IMR-90 (cell line): Measurements from ENCODE around the gene ETNK1.

Experiments used
- MXI1 ChIP-seq: IDR thresholded peaks from 2 replicates; pipeline ENCODE4 v1.6.1; 2012; ENCODE audit warnings: low read depth, mild to moderate bottlenecking, low read length, moderate library complexity, borderline replicate concordance
- NFE2L2 ChIP-seq: fragments of 150-350 bp; IDR thresholded peaks from 2 replicates; pipeline ENCODE4 v1.6.1; 2016; ENCODE audit warnings: low read depth, mild to moderate bottlenecking, low read length
- POLR2A ChIP-seq: IDR thresholded peaks from 2 replicates; pipeline ENCODE4 v1.6.1; 2012; ENCODE audit warnings: mild to moderate bottlenecking, low read depth, low read length
- RAD21 ChIP-seq: IDR thresholded peaks from 2 replicates; pipeline ENCODE4 v1.6.1; 2012; ENCODE audit warnings: low read length, improper control_type of control experiment
- RCOR1 ChIP-seq: IDR thresholded peaks from 2 replicates; pipeline ENCODE4 v1.6.1; 2012; ENCODE audit warnings: mild to moderate bottlenecking, low read length, improper control_type of control experiment; ENCODE audit not compliant: insufficient replicate concordance
- RFX5 ChIP-seq: IDR thresholded peaks from 2 replicates; pipeline ENCODE4 v1.8.0; 2012; ENCODE audit warnings: low read depth, mild to moderate bottlenecking, low read length, moderate library complexity
- SMC3 ChIP-seq: fragments of 150-350 bp; IDR thresholded peaks from 2 replicates; pipeline ENCODE4 v1.6.1; 2016; ENCODE audit warnings: low read depth, mild to moderate bottlenecking, antibody characterized with exemption, low read length, moderate library complexity
- TF ChIP-seq, protein P1 (sequence below): conservative IDR thresholded peaks from 2 replicates; pipeline ENCODE4 v1.5.1; 2012; ENCODE audit warnings: mild to moderate bottlenecking, low read depth, low read length, improper control_type of control experiment
- TF ChIP-seq, protein P2 (sequence below): fragments of 150-350 bp; IDR thresholded peaks from 2 replicates; pipeline ENCODE4 v1.6.1; 2017; ENCODE audit warnings: mild to moderate bottlenecking, antibody characterized with exemption, low read length, low read depth

GRCh38 chr12:22609501-22609900 lies 15.5 kb upstream of the ETNK1 start:
- TF ChIP-seq NFE2L2 (no peak), RCOR1 (no peak), POLR2A (no peak), SMC3 (no peak), RFX5 (no peak), RAD21 (no peak), MXI1 (no peak)
- TF ChIP-seq, protein P1, sequence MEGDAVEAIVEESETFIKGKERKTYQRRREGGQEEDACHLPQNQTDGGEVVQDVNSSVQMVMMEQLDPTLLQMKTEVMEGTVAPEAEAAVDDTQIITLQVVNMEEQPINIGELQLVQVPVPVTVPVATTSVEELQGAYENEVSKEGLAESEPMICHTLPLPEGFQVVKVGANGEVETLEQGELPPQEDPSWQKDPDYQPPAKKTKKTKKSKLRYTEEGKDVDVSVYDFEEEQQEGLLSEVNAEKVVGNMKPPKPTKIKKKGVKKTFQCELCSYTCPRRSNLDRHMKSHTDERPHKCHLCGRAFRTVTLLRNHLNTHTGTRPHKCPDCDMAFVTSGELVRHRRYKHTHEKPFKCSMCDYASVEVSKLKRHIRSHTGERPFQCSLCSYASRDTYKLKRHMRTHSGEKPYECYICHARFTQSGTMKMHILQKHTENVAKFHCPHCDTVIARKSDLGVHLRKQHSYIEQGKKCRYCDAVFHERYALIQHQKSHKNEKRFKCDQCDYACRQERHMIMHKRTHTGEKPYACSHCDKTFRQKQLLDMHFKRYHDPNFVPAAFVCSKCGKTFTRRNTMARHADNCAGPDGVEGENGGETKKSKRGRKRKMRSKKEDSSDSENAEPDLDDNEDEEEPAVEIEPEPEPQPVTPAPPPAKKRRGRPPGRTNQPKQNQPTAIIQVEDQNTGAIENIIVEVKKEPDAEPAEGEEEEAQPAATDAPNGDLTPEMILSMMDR: no peak
- TF ChIP-seq, protein P2, sequence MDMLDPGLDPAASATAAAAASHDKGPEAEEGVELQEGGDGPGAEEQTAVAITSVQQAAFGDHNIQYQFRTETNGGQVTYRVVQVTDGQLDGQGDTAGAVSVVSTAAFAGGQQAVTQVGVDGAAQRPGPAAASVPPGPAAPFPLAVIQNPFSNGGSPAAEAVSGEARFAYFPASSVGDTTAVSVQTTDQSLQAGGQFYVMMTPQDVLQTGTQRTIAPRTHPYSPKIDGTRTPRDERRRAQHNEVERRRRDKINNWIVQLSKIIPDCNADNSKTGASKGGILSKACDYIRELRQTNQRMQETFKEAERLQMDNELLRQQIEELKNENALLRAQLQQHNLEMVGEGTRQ: no peak
